Stimulated activated CD8-positive, alpha-beta memory T cell treated with anti-CD3 and anti-CD28 coated beads, Interleukin-15, amount 100 ng/mL, for 1 hour (primary cell): ENCODE results near the gene ACMSD.
"Not testable (repeated sequence)": the region's sequence is repeated elsewhere in the genome, so short reads cannot be mapped to it uniquely, and the experiment has no call there.

Experiments used
- DNase-seq: peaks from one replicate; pipeline ENCODE4 v3.0.0-alpha.2; 2020; ENCODE audit warnings: low read depth

Gene ACMSD

GRCh38 chr2:134907441-134908116 is 69.2 kb downstream of the ACMSD start:
- DNase-seq = not testable (repeated sequence)

- DNase-seq = no peak
Observed at GRCh38 chr2:134910763-134911399, 72.5 kb downstream of the ACMSD start.

DNA sequence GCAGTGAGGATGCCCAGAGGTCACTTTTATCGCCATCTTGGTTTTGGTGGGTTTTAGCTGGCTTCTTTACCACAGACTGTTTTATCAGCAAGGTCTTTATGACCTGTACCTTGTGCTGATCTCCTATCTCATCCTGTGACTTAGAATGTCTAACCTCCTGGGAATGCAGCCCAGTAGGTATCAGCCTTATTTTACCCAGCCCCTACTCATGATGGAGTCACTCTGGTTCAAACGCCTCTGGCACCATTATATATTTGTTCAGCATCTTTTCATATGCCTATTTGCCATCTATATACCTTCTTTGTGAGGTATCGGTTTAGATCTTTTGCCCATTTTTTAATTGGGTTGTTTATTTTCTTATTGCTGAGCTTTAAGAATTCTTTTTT is 73.0 kb downstream of the ACMSD start:
- no peak for DNase-seq

DNA sequence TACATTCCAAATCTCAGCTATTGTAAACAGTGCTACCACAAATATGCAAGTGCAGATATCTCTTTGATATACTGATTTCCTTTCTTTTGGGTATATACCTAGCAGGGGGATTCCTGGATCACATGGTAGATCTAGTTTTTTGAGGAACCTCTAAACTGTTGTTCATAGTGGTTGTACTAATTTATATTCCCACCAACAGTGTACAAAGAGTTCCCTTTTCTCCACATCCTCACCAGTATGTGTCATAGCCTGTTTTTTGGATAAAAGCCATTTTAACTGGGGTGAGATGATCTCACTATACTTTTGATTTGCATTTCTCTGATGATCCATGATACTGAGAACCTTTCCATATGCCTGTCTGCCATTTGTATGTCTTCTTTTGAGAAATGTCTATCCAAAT is 73.9 kb downstream of the ACMSD start:
- no peak for DNase-seq

GRCh38 chr2:134917360-134917865 is 79.0 kb downstream of the ACMSD start:
- no peak for DNase-seq

DNA sequence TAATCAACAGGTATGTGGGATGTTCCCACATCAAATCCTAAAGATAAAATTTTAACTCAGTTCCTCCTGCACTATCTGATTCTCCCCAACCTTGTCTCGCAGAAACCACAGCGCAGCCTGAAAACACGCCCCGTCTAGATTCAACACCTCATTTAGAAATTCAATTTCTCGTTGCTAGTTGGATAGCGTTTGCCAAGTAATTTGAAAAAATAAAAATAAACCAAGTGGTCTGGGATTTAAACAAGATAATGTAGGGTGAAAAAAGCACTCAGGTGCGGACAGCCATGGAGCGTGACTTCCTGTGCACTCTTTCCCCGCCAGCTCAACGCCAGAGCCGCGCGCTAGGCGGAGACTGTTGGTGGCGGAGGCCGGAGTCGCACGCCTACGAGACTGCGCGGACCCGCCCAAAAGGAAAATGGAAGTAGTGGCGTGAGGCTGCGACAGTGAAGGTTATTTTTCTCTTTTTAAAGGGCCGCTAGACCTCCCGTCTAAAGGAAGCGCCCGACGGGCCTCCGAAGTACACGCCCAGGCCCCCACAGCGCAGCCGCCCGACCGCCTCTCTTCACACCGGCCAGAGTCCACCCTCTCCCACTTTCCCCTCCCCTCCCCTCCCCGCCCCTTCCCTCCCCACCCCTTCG is 79.6 kb downstream of the ACMSD start:
- DNase-seq = peak; percentile 70

DNA sequence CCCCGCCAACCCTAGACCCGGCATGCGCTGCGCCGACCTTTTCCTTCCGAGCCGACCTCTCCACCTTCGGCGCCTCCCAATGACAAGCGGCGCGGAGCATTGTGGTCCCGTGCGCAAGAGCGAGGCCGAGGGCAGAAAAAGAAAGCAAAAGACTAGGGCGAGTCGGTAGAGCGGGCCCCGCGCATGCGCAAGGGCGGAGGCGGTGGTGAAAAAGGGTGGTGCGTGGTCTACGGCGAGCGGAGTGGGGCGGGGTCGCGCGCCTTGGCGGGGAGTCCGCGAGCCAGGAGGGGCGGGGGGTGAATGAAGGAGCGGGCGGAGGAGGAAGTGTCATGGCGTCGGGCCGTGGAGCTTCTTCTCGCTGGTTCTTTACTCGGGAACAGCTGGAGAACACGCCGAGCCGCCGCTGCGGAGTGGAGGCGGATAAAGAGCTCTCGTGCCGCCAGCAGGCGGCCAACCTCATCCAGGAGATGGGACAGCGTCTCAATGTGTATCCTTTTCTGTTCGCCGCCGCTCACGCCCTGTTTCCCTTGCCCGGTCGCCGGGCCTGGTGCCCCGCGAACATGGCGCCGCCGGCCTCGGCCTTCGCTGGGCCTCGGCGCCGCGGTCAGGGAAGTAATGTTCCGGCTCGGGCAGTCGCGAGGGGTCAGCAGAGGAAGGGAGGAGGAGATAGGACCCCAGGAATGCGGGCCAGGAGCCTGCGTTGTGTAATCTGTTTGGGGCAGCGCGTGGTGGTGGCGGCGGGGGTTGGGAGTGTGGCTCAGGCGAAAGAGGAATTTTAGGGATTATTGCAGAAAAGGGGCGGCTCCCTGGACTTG is 80.3 kb downstream of the ACMSD start, which contains the start of gene CCNT2:
CCNT2 (plus strand) TSS at position 297 of the 815 bp plus-strand sequence; CDS start at position 330, 33 bp downstream.
- DNase-seq = peak; percentile 99

GRCh38 chr2:134919341-134920210 is 81.2 kb downstream of the ACMSD start:
- peak; percentile 2 for DNase-seq

- no peak for DNase-seq
Observed at GRCh38 chr2:134924912-134925311, 86.5 kb downstream of the ACMSD start.

- no peak for DNase-seq
Observed at GRCh38 chr2:134926231-134926931, 88.0 kb downstream of the ACMSD start.

GRCh38 chr2:134927195-134927594 is 88.8 kb downstream of the ACMSD start:
- no peak for DNase-seq

- DNase-seq = no peak
Observed at GRCh38 chr2:134932864-134933526, 94.6 kb downstream of the ACMSD start.

GRCh38 chr2:134933732-134934131 is 95.3 kb downstream of the ACMSD start:
- DNase-seq = no peak

DNA sequence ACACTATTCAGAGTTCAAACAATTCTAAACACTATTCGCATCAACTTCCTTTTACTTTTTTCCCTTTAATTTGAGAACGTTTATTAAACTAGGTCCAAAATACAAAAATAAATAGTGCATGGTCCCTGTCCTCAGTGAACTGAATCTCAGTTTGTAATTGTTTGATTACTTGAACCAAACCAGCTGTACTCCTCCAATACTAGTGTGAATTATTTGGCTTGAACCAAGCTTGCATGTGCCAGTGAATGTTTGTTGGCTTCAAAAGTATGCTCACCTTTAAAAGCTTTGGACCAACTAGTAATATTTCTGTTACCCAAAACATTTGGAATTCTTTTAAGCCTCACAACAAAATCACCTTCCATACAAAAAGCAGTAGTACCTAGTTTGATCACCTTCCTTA is 95.7 kb downstream of the ACMSD start:
- no peak for DNase-seq

GRCh38 chr2:134934641-134935040 is 96.2 kb downstream of the ACMSD start:
- DNase-seq = no peak

- DNase-seq = no peak
Observed at GRCh38 chr2:134936691-134937090, 98.3 kb downstream of the ACMSD start.

- DNase-seq = no peak
Observed at GRCh38 chr2:134943540-134943939, 105.1 kb downstream of the ACMSD start.

DNA sequence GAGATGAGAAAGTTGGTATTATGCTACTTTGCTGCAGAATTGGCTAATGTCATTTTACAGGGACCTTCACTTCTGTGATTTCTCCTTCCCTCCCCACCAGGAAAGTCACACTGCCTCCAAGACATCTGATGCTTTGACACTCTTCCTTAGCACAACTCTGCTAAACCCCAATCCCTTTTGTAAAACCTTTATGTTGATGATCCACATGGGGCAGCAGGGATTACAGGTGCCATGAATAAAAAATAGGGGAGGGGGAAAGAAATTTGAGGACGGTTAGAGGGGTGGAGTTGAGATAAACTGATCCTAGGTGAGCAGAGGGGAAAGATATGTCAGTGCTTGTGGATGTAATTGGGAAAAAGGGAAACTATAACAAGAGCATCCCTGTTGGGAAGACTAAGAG is 106.6 kb downstream of the ACMSD start:
- DNase-seq = no peak

DNA sequence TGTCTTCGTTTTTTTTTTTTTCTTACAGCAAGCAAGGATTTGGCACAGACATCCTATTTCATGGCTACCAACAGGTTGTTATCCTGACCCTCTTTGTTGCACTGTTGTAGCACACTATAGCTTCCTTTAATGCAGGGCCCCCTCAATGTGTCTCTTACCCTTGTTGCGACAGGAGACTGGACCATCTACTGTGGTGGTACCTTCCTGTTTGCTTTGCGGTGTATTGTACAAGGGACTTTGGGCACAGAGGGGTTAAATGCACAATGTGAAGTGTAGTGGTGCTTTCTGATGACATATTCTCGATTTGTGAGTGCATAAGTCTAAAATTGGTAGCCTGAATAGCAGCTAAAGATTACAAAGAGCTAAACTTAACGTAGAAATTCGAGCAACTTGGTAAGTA is 107.7 kb downstream of the ACMSD start:
- no peak for DNase-seq
